Middle frontal gyrus (tissue), 1 donor: ENCODE results near the gene SF3B1.
A peak's percentile ranks its signal among the peaks of the same experiment; 100 is the strongest.
"Not testable (repeated sequence)": the region's sequence is repeated elsewhere in the genome, so short reads cannot be mapped to it uniquely, and the experiment has no call there.

Experiments
- DNase-seq: peaks from one replicate; pipeline ENCODE4 v3.0.0-alpha.2; 2015; ENCODE audit warnings: low spot score; ENCODE audit errors: extremely low spot score

SF3B1 gene, protein sequence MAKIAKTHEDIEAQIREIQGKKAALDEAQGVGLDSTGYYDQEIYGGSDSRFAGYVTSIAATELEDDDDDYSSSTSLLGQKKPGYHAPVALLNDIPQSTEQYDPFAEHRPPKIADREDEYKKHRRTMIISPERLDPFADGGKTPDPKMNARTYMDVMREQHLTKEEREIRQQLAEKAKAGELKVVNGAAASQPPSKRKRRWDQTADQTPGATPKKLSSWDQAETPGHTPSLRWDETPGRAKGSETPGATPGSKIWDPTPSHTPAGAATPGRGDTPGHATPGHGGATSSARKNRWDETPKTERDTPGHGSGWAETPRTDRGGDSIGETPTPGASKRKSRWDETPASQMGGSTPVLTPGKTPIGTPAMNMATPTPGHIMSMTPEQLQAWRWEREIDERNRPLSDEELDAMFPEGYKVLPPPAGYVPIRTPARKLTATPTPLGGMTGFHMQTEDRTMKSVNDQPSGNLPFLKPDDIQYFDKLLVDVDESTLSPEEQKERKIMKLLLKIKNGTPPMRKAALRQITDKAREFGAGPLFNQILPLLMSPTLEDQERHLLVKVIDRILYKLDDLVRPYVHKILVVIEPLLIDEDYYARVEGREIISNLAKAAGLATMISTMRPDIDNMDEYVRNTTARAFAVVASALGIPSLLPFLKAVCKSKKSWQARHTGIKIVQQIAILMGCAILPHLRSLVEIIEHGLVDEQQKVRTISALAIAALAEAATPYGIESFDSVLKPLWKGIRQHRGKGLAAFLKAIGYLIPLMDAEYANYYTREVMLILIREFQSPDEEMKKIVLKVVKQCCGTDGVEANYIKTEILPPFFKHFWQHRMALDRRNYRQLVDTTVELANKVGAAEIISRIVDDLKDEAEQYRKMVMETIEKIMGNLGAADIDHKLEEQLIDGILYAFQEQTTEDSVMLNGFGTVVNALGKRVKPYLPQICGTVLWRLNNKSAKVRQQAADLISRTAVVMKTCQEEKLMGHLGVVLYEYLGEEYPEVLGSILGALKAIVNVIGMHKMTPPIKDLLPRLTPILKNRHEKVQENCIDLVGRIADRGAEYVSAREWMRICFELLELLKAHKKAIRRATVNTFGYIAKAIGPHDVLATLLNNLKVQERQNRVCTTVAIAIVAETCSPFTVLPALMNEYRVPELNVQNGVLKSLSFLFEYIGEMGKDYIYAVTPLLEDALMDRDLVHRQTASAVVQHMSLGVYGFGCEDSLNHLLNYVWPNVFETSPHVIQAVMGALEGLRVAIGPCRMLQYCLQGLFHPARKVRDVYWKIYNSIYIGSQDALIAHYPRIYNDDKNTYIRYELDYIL

DNA sequence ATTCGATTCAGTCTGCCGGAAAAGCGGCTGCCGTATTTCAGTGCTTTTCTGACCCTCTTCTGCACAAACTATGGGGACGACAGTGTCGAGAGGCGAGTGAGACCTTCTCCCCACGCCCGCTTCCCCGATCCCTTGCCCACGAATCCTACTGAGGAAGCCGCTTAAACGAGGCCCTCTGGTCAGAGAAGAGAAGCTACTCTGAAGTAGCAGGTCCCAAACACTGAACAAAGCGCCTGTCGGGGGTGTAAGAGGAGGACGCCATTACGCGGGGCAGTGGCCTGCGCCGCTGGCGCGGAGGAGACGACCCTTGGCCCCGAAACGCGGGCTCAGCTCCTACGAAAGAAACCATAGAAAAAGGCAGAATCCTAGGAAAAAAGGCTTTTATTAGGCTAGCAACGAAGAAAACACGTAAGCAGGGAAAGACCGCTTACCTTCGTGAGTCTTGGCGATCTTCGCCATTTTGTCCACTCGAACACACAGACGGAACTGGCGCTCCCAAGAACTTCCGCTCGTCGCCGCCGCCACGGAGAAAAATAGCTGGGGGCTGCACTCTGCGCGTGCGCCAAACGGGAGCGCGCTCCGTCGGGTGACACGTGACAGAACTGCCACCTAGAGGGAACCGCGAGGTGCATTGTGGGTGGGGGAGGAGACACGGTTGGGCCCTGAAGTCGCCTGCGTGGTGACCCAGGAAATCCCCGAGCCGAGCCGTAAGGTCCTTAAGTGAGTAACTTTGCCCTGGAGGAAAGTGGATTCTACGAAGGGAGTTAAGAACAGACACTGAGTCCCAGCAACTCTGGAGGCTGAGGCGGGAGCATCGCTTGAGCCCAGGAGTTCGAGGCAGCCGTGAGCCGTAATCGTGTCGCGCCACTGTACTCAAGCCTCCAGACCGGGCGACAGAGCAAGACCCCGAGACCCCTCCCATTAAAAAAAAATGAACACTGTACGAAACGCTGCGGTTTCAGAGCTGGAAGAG is at the start of gene SF3B1:
Gene SF3B1 (minus strand): TSS at position 488 of the 973 bp plus-strand sequence. CDS start 29 bp downstream, at position 459.
- peak; percentile 96 for DNase-seq

DNA sequence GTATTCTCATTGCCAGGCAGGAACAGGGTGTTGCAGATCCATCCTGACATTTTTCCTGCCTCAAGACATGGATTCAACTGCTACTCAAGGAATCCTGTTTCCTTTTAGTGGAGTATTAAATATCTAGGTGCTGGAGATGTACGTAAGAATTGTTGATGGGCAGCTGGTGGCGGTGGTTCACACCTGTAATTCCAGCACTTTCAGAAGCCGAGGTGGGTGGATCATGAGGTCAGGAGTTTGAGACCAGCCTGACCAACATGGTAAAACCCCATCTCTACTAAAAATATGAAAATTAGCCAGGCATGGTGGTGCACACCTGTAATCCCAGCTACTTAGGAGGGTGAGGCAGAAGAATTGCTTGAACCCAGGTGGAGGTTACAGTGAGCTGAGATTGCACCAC is 49.4 kb upstream of the SF3B1 start:
- DNase-seq = not testable (repeated sequence)

DNA sequence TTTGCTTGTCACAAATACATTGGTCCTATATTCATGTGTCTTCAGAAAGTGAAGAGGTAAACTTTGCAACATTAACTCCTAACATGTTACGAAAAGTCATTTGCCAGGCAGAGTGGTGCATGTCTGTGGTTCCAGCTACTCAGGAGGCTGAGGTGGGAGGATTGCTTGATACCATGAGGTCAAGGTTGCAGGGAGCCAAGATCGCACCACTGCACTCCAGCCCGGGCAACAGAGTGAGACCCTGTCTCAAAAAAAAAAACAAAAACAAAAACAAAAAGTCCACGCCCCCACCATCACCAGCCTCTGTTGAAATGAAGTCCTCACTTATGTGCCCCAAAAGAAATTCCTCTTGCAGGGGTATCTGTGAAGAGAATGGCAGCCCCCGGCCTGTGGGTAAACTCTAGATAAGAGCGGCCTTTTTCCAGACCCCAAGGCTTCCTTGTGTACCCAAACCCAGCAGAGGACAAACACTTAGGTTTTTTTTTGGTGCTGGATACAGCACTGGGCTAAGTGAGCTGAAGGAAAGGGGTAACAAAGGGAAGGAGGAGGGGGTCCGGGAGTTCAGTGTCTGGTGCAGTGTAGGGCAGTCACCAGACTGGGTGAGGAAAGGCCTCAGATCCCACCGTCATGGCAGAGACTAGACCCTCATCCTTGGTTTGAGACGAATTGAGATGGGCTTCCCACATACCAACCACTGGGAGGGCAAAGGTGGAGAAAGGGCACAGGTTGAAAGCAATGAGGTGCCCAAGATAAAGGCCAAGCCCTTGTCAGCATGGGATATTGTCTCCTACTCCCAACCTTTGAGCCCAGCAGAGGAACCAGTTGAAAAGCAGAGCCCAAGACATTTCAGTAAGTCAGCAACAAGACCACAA is 45.6 kb upstream of the SF3B1 start:
- no peak for DNase-seq

DNA sequence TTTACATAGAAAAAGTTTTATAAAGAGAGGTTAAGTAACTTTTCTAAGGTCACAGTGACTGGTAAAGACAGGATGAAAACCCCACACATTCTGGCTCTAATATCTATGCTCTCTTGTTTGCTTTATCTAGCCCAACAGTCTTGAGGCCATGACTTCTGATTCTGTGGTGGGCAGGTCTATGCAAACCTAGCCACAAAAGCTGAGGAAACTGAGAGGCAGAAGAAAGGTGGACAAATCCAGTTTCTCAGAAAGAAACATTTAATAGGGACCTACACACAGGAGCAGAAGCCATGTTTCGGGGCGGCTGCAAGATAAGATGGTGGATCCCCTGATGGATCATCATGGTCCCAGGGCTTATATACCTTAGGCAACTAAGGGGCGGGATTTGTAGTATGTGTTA is 43.0 kb upstream of the SF3B1 start:
- DNase-seq = no peak

DNA sequence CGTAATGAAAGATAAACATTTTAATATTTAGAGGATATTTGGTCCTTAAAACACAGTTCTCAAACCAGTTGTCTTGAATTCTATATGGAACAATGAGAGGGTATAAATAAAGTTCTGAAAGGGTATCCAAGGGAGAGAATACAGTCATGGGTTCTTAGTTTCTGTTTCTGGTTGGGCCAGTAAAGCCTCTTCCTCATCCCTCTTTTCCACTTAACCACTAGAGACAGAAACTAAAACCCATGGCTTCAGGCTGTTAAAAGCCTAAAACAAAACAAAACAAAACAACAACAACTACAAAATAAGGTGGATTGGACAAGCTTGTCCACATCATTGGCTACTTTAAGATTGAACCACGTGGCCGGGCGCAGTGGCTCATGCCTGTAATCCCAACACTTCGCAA is 37.3 kb upstream of the SF3B1 start:
- DNase-seq = no peak

DNA sequence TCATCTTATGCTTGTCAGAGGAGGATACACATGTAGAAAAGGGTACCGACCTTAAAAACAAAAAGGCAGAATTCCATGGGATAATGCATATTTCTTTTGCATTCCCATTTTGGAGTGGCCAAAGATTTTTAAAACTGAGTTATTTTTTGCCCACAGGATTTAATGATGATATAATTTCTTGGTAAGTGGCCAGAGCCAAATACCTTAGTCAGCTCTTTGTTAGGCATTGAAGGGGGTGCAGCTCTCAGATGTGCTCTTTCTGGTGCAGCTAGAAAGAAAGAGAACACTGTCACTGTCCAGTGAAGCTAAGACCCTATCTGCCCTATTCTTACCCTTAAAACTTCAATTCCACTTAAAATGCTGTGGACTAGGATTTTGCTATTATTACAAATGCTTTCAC is 29.3 kb upstream of the SF3B1 start:
- DNase-seq = no peak

DNA sequence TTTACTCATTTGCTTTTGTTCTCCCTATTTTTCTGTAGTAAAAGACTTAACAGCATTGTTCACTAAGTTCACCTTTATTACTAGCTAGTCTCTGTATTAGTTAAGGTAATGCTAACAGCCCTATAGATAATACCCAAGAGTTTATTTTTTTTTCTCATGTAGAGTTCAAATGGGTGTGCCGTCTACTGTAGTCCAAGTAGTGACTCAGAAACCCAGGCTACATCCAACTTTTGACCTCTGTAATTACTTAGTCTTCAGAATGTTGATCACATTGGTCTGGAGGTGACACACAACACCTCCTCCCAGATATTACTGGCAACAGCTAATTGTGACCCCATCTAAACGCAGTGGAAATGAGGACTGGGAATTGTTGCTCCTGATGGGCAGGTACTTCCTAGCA is 26.2 kb upstream of the SF3B1 start:
- DNase-seq = no peak

DNA sequence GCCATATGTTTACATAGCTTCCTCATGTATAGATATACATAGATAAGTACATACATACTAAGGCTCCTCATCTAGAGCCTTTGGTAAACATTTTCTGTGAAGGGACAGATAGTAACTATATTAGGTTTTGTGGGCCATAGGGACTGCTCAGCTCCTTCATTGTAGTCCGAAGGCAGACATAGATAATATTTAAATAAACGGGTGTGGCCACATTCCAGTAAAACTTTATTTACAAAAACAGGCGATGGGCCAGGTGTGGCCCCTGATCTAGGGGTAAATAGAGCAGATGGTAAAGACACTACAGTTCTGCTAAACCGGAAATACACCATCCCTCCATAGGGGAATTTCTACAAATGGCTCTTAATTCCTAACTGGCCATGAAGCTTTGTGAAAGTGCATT is 25.8 kb upstream of the SF3B1 start:
- DNase-seq = no peak

DNA sequence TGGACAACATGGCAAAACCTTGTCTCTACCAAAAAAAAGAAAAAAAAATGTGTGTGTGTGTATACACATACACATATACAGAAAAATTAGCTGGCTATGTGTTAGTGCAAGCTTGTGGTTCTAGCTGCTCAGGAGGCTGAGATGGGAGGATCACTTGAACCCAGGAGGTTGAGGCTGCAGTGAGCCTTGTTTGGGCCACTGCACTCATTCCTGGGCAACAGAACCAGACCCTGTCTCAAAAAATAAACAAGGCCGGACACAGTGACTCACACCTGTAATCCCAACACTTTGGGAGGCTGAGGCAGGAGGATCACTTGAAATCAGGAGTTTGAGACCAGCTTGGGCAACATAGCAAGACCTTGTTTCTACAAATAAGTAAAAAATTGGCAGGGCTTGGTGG is 20.6 kb upstream of the SF3B1 start:
- DNase-seq = no peak

DNA sequence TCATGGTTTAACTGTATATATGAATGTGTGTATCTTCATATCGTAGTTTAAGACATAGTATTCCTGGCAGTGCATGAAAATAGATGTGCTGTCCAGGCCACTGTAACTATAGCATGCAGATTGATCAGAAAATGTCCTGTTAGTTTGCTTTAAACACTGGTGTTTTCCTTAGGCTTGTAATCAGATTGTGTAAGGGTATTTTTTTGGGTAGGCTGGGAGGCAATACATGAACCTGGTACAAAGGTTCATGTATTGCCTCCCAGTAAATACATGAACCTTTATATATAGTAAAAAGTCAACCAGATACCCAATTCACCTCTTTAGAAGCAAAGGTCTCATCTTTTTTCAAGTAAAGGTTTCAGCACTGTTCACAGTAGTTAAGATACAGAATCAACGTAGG is 20.1 kb upstream of the SF3B1 start:
- no peak for DNase-seq

DNA sequence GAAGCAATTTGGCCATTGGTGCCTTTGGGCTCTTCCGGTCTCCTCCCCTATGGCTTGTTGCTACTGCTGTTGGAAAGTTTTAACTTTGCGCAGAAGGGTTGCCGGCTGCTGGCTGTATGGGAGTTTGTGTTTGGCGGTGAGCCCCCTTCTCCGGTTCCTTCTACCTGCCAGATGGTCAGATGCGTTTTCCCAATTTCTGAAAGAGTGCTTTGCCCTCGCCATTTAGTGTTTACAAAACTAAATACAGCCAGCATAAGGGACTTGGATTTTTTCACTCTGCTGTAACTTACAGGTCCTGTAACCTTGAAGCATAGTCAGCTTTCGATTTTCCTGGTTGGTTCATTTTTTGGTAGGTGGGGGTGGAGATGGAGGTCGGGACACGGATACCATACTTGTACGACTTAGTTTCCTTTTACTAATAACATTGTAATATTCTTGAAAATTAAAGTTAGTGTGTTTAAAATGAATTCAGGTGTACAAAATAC is 19.1 kb upstream of the SF3B1 start:
- DNase-seq = no peak

DNA sequence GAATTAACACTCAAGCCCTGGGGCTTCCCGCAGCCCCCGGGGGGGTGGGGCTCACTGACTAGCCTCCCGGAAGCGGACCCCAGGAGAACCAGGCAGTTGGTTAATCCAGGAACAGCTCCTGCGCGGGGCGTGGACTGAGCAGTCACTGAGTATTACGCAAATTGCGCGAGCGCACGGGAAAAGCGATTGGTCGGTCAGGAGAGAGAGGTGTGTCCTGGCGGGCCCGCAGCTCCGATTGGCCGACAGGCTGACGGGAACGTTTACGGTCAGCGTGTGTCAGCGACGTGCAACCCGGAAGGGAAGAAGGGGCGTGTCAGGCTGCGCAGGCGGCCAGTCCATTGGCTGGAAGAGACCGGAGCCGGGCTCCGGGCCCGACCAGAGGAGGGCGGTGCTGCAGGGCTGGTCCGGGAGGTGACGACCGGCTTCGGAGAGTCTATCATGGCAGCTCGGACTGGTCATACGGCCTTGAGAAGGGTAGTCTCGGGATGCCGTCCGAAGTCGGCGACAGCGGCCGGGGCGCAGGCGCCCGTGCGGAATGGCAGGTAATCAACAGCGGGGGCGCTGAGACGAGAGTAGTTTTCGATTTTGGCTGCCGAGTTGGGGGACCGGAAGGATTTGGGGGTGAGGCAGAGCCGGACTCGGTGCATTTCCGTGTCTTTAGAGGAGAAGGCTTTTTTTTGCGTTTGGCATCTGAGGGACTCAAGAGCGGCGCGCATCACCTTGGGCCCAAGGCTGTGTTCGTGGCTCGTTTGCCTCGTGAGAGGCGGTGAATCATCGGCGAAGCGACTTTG is 18.5 kb upstream of the SF3B1 start, which contains the start of gene COQ10B:
Gene COQ10B (plus strand): TSS at position 430 of the 791 bp plus-strand sequence. CDS start 9 bp downstream, at position 439.
- DNase-seq = peak; percentile 99

DNA sequence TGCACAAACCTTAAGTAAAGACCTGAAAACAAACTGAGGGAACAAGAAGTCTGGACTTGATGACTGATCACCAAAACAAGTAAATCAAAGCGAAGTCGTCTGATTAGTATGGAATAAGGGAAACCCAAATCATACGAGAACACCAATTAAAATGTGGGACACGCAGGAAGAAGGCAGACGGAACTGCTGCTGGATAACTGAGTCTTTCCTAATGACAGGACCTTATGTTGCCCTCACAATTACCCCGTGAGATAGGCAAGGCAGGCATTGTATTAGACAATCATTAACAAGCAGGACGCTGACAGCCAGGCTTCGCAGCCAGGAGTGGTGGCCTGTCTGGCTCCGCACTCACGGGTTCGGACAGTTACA is 17.9 kb upstream of the SF3B1 start:
- DNase-seq = no peak

DNA sequence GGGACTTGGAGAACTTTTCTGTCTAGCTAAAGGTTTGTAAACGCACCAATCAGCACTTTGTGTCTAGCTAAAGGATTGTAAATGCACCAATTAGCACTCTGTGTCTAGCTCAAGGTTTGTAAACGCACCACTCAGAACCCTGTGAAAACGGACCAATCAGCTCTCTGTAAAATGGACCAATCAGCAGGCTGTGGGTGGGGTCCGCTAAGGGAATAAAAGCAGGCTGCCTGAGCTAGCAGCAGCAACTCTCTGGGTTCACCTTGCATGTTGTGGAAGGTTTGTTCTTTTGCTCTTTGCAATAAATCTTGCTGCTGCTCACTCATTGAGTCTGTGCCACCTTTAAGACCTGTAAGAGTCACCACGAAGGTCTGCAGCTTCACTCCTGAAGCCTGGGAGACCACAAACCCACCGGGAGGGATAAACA is 16.1 kb upstream of the SF3B1 start:
- not testable (repeated sequence) for DNase-seq

DNA sequence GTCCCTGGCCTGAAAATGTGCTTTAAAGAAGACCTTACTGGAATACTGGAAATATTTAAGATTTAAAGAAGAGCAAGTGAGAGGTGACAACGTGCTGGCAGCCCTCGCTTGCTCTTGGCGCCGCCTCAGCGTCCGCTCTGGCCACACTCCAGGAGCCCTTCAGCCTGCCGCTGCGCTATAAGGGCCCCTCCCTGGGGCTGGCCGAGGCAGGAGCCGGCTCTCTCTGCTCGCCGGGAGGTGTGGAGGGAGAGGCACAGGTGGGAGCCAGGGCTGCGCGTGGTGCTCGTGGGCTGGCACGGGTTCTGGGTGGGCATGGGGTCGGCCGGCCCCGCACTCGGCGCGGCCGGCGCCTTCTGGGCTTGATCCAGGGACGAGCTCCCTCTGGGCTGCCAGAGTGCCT is 15.6 kb upstream of the SF3B1 start:
- no peak for DNase-seq

DNA sequence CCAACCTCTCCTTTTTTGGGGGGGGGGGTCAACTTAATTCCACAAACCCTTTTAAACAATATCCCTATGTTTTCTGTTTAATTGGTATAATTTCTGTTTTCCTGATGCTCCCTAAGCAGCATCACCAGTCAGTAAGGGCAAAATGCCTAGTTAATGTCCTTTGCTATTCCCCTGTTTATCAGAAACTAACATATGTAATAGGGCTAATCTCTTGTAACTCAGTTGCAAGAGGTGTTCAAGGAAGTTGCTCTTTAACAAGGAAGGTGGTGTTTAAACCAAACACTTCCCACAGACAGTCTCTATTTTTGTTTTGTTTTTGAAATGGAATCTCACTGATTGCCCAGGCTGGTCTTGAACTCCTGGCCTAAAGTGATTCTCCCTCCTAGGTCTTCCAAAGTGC is 12.0 kb upstream of the SF3B1 start:
- no peak for DNase-seq

DNA sequence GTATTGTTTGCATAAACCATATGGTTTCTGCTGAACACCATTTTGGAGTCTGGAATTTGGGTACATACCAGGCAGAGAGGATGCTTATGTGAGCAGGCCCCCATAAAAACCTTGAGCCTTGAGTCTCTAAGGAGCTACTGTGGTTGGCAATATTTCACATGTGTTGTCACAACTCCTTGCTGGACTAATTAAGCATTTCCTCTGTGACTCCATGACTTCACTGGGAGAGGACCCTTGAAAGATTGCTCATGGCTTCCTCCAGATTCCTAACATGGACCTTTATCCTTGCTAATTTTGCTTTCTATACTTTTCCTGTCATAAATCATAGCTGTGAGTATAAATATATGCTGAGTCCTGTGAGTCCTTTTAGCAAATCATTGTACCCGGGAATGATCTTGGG is 10.9 kb upstream of the SF3B1 start:
- DNase-seq = no peak

DNA sequence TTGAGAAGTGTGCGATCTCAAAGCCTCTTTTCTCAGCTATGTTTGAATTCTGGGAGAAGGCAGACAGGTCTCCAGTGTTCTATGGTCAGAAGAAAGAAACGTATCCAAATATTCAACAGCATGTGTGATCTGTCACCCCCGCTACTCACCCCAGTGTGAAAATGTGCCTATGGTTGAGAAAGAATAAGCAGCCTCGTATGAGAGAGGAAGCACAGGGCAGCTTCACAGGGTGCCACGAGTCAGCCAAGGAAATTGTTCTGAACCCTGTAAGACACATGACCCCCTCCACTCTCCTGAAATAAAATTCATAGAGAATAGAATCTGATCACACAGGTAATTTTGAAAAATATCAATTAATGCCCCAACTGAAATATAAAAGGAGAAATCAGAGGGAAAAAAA is 8.0 kb upstream of the SF3B1 start:
- no peak for DNase-seq
